Activated T-cell treated with anti-CD3 and anti-CD28 coated beads, Interleukin-2, amount 50 U/mL, for 24 hours (primary cell): ENCODE results near the gene SPTY2D1.

Experiments used
- DNase-seq: peaks from one replicate; pipeline ENCODE4 v3.0.0-alpha.2; 2020
- H3K27ac Mint-ChIP-seq: 2 replicates; pipeline ENCODE4 v1.8.0; 2020; ENCODE audit warnings: mild to moderate bottlenecking, mixed read lengths
- H3K27me3 Mint-ChIP-seq: 2 replicates; pipeline ENCODE4 v1.8.0; 2020; ENCODE audit warnings: mixed read lengths
- H3K36me3 Mint-ChIP-seq: 2 replicates; pipeline ENCODE4 v1.8.0; 2020; ENCODE audit warnings: low read depth, mixed read lengths
- H3K4me1 Mint-ChIP-seq: 2 replicates; pipeline ENCODE4 v1.8.0; 2020; ENCODE audit warnings: low read depth, mixed read lengths
- H3K4me3 Mint-ChIP-seq: 2 replicates; pipeline ENCODE4 v1.8.0; 2020; ENCODE audit warnings: mild to moderate bottlenecking, moderate library complexity, mixed read lengths
- H3K9me3 Mint-ChIP-seq: 2 replicates; pipeline ENCODE4 v1.8.0; 2020; ENCODE audit warnings: mixed read lengths

SPTY2D1 gene

DNA sequence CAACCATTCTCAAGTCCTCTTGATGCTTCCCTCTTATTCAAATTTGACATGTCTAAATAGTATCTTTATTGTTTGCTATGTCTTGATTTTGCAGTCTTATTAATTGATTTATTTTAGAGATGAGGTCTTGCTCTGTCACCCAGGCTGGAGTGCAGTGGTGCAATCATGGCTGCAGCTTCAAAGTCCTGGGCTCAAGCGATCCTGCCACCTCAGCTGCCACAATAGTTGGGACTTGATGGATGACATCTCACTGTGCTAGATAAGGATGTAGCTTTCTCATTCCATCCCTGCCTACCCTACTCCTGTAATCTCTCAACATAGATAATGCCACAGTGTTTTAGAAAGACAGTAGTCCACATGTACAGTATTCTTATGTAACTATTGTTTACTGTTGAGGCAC, 7.5 kb upstream of the SPTY2D1 start:
- H3K4me1 Mint-ChIP-seq, result no peaks in the 10 kb centered on the region

DNA sequence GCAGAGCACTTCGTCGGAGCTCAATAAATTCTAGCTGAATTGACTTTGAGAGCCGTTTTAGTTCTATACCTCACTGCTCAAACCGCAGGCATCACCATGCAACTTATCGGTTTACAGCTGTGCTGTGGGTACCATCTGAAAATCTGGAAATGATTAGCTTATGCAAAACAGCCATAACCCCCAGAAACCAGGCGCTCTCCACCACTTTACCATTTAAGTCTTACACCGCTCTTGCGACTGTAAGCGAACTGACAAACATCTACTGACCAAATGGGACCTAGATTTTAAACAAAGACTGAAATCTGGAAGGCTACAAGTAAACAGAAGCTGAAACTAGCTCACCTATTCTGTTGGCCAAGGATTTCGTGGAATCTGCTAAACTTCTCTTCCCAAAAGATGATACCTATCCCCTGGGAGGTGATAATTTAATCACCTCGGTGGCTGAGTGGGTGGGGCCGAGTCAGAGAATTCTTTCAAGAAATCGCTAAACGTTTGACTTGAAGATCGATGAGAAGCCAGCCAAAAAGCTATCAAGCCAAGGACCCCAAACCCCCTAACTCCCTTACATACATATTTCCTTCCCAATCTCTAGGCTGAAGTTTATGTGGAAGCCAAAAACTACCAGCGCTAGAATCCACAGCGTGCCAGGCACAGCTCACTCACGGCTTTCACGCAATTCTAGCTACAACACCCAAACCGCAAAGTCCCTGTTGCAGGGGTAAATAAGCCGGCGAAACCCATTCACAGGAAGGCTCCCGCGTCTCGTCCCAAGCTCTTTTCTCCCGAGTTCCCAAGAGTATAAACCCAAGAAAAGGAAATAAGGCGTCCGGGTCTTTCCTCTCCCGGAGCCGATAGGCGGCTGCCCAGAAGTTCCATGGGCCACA, 644 bp downstream of the SPTY2D1 start:
- no peak for DNase-seq
- H3K4me1 Mint-ChIP-seq, result peaks cover 34% of the 10 kb centered on the region
- H3K9me3 Mint-ChIP-seq, result no peaks in the 10 kb centered on the region
- H3K4me3 Mint-ChIP-seq, result peak overlapping the region; percentile 86
- H3K27ac Mint-ChIP-seq, result peak overlapping the region; percentile 99
- no peaks in the 10 kb centered on the region for H3K27me3 Mint-ChIP-seq
- peaks cover 28% of the 10 kb centered on the region for H3K36me3 Mint-ChIP-seq

More for the DNA sequence above, 7.5 kb upstream of the SPTY2D1 start:
- Mint-ChIP-seq H3K27me3 (peaks cover 2% of the 10 kb centered on the region), H3K36me3 (no peaks in the 10 kb centered on the region), H3K4me3 (no peak overlapping the region), H3K27ac (no peak overlapping the region), H3K9me3 (no peaks in the 10 kb centered on the region)
- DNase-seq, result no peak

DNA sequence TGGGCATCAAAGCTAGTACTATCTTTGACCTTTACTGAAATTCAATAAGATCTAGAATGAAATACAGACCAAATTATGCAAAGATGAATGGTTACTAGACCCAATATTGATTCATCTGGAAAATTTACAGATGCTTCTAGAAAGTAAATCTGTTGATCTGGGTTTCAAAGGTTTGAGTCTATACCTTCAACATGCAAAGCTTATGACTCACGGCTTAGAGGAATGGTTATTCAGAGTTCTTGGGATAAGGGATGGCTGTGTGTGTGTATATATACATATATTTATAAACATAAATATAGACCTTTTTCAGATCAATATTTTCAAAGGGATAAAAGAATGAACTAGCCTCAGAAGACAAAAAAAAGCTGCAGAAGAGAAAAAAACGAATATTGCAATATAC, 1.3 kb downstream of the SPTY2D1 start:
- Mint-ChIP-seq H3K4me3 (peak overlapping the region; percentile 86), H3K4me1 (peaks cover 41% of the 10 kb centered on the region), H3K27ac (peak overlapping the region; percentile 99)

DNA sequence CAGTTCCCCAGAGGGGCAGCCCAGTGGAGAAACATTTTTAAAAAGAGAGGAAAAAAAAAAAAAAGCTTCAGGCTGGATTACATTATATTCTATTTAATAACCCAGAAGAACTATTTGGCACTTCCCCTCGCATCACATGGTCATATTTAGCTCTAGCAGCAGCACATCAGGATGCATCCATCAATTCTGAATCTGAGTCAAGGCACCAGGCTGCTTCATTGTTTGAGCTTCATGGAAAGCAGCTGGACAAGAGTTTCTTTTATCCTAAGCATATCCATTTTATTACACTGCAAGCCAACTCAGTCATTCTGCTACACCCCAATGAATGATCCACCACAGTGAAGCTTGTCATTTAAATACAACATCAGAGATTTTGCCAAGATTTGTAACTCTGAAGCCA, 10.0 kb downstream of the SPTY2D1 start:
- H3K9me3 Mint-ChIP-seq, result peaks cover 4% of the 10 kb centered on the region
- H3K27me3 Mint-ChIP-seq, result no peaks in the 10 kb centered on the region
- peaks cover 47% of the 10 kb centered on the region for H3K4me1 Mint-ChIP-seq
- DNase-seq, result no peak
- H3K27ac Mint-ChIP-seq, result no peak overlapping the region
- H3K36me3 Mint-ChIP-seq, result peaks cover 34% of the 10 kb centered on the region
- H3K4me3 Mint-ChIP-seq, result no peak overlapping the region

More for the DNA sequence above, 1.3 kb downstream of the SPTY2D1 start:
- H3K27me3 Mint-ChIP-seq, result no peaks in the 10 kb centered on the region
- H3K9me3 Mint-ChIP-seq, result no peaks in the 10 kb centered on the region
- peaks cover 32% of the 10 kb centered on the region for H3K36me3 Mint-ChIP-seq
- DNase-seq, result no peak

DNA sequence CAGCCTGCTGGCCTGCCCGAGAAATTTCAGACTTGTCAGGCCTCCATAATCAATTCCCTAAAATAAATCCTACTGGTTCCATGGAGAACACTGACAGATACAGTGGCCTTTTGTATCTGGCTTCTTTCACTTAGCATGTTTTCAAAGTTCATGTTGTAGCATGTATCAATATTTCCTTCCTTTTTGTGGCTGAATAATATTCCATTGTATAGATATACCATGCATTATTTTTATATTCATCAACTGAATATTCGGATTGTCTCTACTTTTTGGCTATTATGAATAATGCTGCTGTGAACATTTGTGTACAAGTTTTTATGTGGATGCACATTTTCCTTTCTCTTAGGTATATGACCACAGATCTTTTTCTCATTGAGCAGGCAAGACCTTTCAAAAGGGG, 10.4 kb downstream of the SPTY2D1 start:
- DNase-seq, result no peak
- Mint-ChIP-seq H3K36me3 (peaks cover 30% of the 10 kb centered on the region), H3K4me3 (no peak overlapping the region), H3K4me1 (peaks cover 48% of the 10 kb centered on the region), H3K27me3 (no peaks in the 10 kb centered on the region), H3K27ac (no peak overlapping the region), H3K9me3 (peaks cover 4% of the 10 kb centered on the region)

DNA sequence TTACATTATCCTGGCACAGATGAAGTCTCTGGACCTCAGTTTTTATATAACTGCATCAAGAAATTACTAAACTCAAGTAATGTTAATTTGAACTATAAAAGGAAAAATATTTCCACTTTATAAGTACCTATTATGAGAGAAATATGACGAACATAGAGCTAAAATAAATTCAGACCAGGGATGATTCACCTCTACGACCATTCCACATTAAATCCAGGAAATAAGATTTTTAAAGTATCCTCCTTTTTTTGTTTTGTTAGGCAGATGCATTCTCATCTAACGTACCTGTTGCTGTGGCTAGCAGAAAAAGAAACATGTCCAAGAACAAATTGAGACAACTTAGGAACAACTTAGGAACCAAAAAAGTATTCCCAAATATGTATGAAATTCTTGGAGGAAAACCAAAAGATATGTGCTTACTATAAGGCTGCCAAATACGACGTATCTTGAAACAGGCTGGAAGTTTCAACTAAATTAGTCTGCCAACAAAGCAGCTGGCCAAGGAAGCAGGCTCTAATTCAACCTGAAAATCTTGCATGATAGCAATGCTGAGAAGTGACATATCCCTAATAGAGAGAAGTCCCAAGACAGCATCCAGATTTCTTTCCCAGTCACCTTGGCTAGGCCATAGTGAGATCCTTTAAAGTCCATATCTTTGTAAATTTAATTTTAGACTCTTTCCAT, 15.7 kb downstream of the SPTY2D1 start:
- DNase-seq, result no peak
- H3K27me3 Mint-ChIP-seq, result no peaks in the 10 kb centered on the region
- peak overlapping the region; percentile 57 for H3K4me3 Mint-ChIP-seq
- peaks cover 67% of the 10 kb centered on the region for H3K4me1 Mint-ChIP-seq
- no peaks in the 10 kb centered on the region for H3K9me3 Mint-ChIP-seq
- H3K27ac Mint-ChIP-seq, result peak overlapping the region; percentile 61
- peaks cover 30% of the 10 kb centered on the region for H3K36me3 Mint-ChIP-seq

DNA sequence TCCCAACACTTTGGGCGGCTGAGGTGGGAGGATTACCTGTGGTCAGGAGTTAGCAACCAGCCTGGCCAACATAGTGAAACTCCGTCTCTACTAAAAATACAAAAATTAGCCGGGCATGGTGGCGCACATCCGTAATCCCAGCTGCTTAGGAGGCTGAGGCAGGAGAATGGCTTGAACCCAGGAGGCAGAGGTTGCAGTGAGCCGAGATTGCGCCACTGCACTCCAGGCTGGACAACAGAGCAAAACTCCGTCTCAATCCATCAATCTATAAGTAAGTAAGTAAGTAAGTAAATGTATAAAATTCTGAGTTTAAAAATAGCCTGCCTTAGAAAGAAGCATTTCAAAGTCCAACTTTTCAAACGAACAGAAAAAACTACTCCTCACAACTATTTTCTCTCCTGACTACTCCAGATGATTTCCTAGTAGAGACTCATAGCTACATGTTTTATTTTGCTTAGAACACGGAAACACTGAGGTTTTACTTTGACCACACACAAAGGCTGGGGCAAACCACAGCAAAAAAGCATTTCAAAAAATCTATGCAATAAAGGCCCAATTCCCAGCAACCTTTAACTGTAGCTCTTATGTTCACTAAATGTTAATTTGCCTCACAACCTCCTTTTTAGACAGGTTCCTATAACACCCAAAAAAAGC, 16.3 kb downstream of the SPTY2D1 start:
- DNase-seq, result no peak
- H3K4me3 Mint-ChIP-seq, result peak overlapping the region; percentile 57
- H3K27ac Mint-ChIP-seq, result peak overlapping the region; percentile 61
- H3K36me3 Mint-ChIP-seq, result peaks cover 33% of the 10 kb centered on the region
- no peaks in the 10 kb centered on the region for H3K9me3 Mint-ChIP-seq
- H3K4me1 Mint-ChIP-seq, result peaks cover 64% of the 10 kb centered on the region
- H3K27me3 Mint-ChIP-seq, result no peaks in the 10 kb centered on the region

DNA sequence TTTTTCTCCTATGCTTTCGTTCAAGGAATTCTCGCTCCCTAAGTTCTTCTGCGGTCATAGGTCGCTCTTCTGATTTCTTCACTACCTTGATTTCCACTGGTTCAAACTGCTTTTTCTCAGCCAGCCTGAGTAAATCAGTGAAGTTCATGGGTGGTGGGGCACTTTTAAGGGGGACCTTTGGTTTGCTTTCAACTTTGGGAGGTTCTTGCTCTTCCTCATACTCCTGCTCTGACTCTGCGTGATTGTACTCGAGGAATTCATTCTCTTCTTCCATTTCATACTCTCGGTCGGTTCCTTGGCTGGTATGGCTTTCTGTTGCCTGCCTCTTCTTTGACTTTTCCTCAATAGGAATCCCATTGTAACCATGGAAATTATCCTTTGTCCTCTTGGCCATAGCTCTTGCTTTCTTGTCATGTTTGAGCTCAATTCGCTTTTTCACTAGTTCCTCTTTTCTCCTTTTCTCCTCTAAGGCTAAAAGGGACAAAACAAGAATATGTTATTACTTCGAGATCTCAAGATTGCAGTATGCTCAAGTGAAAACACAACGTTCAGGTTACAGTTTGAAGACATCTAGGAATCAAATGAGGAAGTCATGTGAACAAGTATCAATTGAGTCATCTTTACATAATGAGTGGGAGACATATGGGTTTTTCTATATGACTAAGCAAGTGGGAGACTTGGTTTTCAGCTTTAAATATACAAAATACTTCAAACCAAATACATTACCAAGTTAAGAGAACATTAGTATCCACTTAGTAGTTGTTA, 18.3 kb downstream of the SPTY2D1 start:
- H3K36me3 Mint-ChIP-seq, result peaks cover 47% of the 10 kb centered on the region
- peak overlapping the region; percentile 34 for H3K4me3 Mint-ChIP-seq
- peak overlapping the region; percentile 90 for H3K27ac Mint-ChIP-seq
- H3K27me3 Mint-ChIP-seq, result no peaks in the 10 kb centered on the region
- peaks cover 54% of the 10 kb centered on the region for H3K4me1 Mint-ChIP-seq
- H3K9me3 Mint-ChIP-seq, result no peaks in the 10 kb centered on the region
- no peak for DNase-seq

DNA sequence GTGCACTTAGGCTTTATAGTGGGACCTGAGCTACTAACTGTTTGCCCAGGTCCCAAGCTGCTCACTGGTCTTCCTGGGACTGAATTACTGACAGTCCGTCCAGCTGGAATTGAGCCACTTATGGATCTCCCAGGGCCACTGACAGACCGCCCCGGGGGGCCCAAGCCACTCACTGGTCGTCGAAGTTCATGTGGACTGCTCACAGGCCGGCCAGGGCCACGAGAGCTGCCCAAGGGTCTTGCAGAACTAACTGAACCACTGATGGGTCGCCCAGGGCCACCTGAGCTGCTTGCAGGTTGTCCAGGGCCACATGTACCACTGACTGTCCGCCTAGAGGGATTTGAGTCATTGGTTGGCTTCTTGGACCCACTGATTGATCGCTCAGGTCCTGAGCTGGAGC, 19.5 kb downstream of the SPTY2D1 start:
- Mint-ChIP-seq H3K36me3 (peaks cover 56% of the 10 kb centered on the region), H3K9me3 (no peaks in the 10 kb centered on the region), H3K4me3 (no peak overlapping the region), H3K27ac (no peak overlapping the region), H3K27me3 (no peaks in the 10 kb centered on the region), H3K4me1 (peaks cover 47% of the 10 kb centered on the region)
- DNase-seq, result no peak

DNA sequence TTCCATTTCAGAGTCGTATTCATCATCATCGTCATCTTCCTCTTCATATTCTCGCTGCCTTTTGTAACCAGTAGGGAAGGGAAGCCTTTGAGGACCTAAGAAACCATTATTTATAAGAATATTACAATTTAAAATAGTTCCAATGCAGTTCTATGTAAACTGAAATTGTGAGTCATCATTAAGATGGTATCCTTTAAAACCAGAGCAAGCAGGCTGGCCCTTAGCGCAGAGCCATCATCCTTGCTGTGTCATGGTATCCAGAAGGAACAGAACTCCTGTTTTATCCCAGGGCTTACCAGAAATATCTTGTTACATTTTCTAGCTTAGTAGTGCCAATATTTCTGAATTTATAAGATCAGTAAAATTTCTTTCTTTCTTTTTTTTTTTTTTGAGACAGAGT, 21.7 kb downstream of the SPTY2D1 start:
- Mint-ChIP-seq H3K36me3 (peaks cover 75% of the 10 kb centered on the region), H3K27ac (no peak overlapping the region), H3K4me3 (no peak overlapping the region), H3K27me3 (no peaks in the 10 kb centered on the region), H3K9me3 (no peaks in the 10 kb centered on the region), H3K4me1 (peaks cover 29% of the 10 kb centered on the region)
- no peak for DNase-seq

DNA sequence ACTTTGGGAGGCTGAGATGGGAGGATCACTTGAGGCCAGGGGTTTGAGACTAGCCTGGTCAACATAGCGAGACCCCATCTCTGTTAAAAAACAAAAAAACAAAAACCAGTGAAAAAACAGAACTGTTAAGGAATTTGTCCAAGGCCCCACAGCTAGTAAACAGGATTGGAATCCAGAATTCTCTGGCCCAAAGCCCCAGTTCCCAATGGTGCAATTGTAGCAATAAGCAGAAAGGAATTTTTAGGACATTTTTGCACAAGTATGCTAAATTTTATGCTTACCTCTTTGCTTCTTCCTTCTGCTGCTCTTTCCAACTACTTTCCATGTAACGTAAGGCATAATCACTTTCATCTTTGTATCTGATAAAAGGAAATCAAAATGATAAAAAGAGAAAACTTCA, 22.9 kb downstream of the SPTY2D1 start:
- Mint-ChIP-seq H3K9me3 (no peaks in the 10 kb centered on the region), H3K27ac (no peak overlapping the region), H3K4me1 (peaks cover 17% of the 10 kb centered on the region), H3K4me3 (no peak overlapping the region), H3K36me3 (peaks cover 85% of the 10 kb centered on the region), H3K27me3 (no peaks in the 10 kb centered on the region)
- DNase-seq, result no peak

DNA sequence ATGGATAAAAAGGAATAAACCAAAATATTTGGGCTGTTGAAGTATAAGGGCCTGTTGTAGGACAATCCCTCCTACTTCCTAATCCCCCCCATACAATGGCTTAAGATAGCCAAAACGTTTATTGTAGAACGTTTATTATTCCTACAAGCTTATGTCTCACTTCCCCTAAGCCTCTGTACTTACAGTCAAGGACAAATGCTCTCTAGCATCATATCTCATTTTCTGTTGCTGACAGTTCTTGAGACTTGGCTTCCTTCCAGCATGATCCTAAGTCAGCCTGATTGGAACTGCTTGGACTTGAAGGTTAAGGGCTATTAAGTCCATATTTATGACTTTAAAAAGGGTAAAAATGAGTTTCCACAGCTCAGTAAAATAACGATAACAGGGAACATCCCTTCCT, 25.8 kb downstream of the SPTY2D1 start:
- DNase-seq, result no peak
- no peaks in the 10 kb centered on the region for H3K27me3 Mint-ChIP-seq
- no peak overlapping the region for H3K27ac Mint-ChIP-seq
- H3K4me1 Mint-ChIP-seq, result no peaks in the 10 kb centered on the region
- no peaks in the 10 kb centered on the region for H3K9me3 Mint-ChIP-seq
- no peak overlapping the region for H3K4me3 Mint-ChIP-seq
- peaks cover 66% of the 10 kb centered on the region for H3K36me3 Mint-ChIP-seq

DNA sequence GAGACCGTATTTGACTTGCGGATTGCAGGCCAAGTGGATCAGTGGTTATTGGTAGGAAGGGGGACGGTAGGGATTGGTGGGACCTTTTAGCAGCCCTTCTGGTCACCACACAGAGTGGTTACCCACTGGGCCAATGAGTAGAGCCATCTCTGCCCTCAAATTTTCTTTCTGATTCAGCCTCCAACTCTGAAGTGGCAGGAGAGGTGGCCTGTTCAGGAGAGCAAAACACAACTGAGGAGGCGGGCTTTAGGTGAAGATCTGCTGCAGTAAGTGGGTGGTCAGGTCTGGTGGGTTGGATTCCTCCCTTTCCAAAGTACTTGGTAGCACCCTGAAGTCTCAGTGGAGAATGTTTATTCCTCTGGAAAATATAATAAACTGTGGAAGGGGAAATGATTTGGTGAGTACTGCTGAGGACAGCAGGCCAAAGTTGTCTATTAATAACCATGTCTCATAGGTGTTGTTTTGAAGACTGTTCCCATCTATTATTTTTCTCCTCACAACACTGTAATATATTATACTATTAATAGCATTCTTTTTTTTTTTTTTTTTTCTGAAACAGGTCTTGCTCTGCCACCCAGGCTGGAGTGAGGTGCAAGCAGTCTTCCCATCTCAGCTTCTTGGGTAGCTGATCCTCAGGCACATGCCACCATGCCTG, 33.1 kb downstream of the SPTY2D1 start:
- H3K27ac Mint-ChIP-seq, result no peak overlapping the region

DNA sequence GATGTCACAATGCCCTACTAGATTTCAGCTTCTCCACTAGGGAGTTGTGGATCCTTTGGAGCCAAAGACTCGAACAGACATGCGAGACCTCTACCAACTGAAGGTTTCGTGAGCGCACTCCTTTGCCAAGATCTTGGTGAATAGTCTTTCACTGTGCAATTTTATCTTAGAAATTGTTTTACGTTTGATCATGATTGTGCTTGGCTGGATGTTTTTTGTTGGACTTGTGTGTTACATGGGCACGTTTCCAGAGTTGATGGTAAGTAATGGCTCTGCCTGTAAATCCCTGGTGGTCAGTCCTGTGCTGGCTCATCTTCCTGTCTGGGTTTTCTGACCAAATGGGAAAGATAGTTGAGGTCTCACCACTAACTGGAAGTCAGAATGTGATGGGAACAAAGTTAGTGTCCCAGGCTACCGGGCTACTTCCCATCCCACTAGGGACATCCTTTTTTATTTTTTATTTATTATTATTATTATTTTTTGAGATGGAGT, 34.4 kb downstream of the SPTY2D1 start, which contains the start of gene MISFA:
MISFA (plus strand) TSS at position 51 of the 492 bp plus-strand sequence; CDS start at position 191, 140 bp downstream.
- H3K27ac Mint-ChIP-seq, result no peak within 1 kb of the TSS
- no peaks in the 10 kb centered on the region for H3K27me3 Mint-ChIP-seq
- H3K36me3 Mint-ChIP-seq, result peaks cover 5% of the 10 kb centered on the region
- no peaks in the 10 kb centered on the region for H3K9me3 Mint-ChIP-seq
- DNase-seq, result no peak
- no peak within 1 kb of the TSS for H3K4me3 Mint-ChIP-seq
- no peaks in the 10 kb centered on the region for H3K4me1 Mint-ChIP-seq

More for the DNA sequence above, 33.1 kb downstream of the SPTY2D1 start:
- Mint-ChIP-seq H3K27me3 (no peaks in the 10 kb centered on the region), H3K4me3 (no peak overlapping the region), H3K9me3 (no peaks in the 10 kb centered on the region), H3K4me1 (no peaks in the 10 kb centered on the region), H3K36me3 (peaks cover 8% of the 10 kb centered on the region)
- no peak for DNase-seq
